Calu3 (cell line): ENCODE results near the gene FYB1. TPM values are rescaled to one million over a fixed set of nuclear protein-coding genes. Genes with fewer than 3 reads are reported as not detected.

Source experiments
- BruUV-seq: library from RNA; stranded (reverse); fragments of 400-500 nt; replicated peaks from 2 replicates; lab custom pipeline; 2021; lab: Mats Ljungman, UMichigan
- CTCF ChIA-PET: fragments of 300-600 bp; sonication (Branson Sonifier 250); formaldehyde crosslinking; loops from one replicate; lab custom pipeline; 2022; ENCODE audit warnings: antibody characterized with exemption; lab: Charles Lee
- DNase-seq: peaks from one replicate; pipeline ENCODE4 v3.0.0; 2022
- H3K27ac Mint-ChIP-seq: one replicate; pipeline ENCODE4 v1.8.0; 2022; ENCODE audit warnings: mixed read lengths; ENCODE audit not compliant: unreplicated experiment
- H3K27me3 Mint-ChIP-seq: one replicate; pipeline ENCODE4 v1.8.0; 2022; ENCODE audit warnings: mixed read lengths; ENCODE audit not compliant: unreplicated experiment
- H3K36me3 Mint-ChIP-seq: one replicate; pipeline ENCODE4 v1.8.0; 2022; ENCODE audit warnings: mild to moderate bottlenecking, moderate library complexity, mixed read lengths; ENCODE audit not compliant: insufficient read depth, unreplicated experiment
- H3K4me1 Mint-ChIP-seq: one replicate; pipeline ENCODE4 v1.8.0; 2022; ENCODE audit warnings: mild to moderate bottlenecking, low read depth, mixed read lengths; ENCODE audit not compliant: unreplicated experiment
- H3K4me3 Mint-ChIP-seq: one replicate; pipeline ENCODE4 v1.8.0; 2022; ENCODE audit warnings: mild to moderate bottlenecking, low read depth, moderate library complexity, mixed read lengths; ENCODE audit not compliant: unreplicated experiment
- H3K9me3 Mint-ChIP-seq: one replicate; pipeline ENCODE4 v1.8.0; 2022; ENCODE audit warnings: low read depth, mixed read lengths; ENCODE audit not compliant: unreplicated experiment
- intact Hi-C: fragments of 100-400 bp; cut with micrococcal nuclease; formaldehyde crosslinking; loops from one replicate; pipeline ENCODE4 v1.10.0; 2022; ENCODE audit not compliant: unreplicated experiment
- total RNA-seq: library from RNA; stranded (reverse); gene quantifications from 2 replicates; pipeline ENCODE4 v1.2.3, GENCODE V29; 2022
- TF ChIP-seq, protein P1 (sequence below): fragments of 200-600 bp; IDR thresholded peaks from one replicate; pipeline ENCODE4 v1.8.0; 2022; ENCODE audit warnings: antibody characterized with exemption; ENCODE audit not compliant: unreplicated experiment

Gene FYB1
- total RNA-seq, 1 experiment from 2014 or later, result 42.8 TPM

DNA sequence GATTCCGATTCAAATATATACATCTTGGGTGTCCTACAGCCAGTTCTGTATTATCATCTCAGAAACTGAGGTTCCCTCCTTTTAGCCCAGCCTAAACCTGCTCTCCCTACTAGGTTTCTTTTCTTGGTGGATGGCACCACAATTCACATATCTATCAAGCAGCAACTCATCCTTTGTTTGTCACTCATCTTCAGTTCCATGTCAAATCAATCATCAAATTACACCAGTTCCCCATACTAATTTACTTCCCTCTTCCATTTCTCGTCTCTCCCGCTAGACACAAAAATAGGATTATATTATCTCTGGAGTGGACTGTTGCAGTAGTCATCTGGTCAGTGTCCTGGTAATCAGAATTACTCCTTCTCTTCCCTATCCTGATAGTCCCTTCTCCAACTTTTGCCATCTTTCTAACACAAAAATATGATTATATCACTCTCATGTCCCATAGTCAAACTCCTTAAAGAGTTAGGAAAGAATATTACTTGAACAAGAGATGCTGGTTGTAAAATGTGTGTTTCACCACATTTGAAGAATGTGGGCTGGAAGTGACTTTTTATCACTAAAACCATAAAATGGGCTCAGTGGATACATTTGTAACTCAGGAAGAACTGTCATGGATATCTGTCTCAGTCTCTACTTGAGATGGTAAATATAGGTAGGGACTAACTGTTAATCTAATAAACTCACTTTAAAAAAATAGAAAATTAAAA lies 76.1 kb downstream of the FYB1 start:
- CTCF ChIA-PET, result no interaction called here
- Mint-ChIP-seq H3K9me3 (no peaks in the 10 kb centered on the region), H3K4me3 (no peak overlapping the region), H3K27ac (no peak overlapping the region), H3K36me3 (no peaks in the 10 kb centered on the region), H3K4me1 (peaks cover 15% of the 10 kb centered on the region), H3K27me3 (no peaks in the 10 kb centered on the region)
- intact Hi-C loops, result loop anchor here (10.0 kb wide), 1 partner anchor 401 kb away; no protein-coding TSS in a partner anchor
- DNase-seq, result no peak
- BruUV-seq, result no TSS peak
- TF ChIP-seq, protein P1, sequence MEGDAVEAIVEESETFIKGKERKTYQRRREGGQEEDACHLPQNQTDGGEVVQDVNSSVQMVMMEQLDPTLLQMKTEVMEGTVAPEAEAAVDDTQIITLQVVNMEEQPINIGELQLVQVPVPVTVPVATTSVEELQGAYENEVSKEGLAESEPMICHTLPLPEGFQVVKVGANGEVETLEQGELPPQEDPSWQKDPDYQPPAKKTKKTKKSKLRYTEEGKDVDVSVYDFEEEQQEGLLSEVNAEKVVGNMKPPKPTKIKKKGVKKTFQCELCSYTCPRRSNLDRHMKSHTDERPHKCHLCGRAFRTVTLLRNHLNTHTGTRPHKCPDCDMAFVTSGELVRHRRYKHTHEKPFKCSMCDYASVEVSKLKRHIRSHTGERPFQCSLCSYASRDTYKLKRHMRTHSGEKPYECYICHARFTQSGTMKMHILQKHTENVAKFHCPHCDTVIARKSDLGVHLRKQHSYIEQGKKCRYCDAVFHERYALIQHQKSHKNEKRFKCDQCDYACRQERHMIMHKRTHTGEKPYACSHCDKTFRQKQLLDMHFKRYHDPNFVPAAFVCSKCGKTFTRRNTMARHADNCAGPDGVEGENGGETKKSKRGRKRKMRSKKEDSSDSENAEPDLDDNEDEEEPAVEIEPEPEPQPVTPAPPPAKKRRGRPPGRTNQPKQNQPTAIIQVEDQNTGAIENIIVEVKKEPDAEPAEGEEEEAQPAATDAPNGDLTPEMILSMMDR, result no peak

DNA sequence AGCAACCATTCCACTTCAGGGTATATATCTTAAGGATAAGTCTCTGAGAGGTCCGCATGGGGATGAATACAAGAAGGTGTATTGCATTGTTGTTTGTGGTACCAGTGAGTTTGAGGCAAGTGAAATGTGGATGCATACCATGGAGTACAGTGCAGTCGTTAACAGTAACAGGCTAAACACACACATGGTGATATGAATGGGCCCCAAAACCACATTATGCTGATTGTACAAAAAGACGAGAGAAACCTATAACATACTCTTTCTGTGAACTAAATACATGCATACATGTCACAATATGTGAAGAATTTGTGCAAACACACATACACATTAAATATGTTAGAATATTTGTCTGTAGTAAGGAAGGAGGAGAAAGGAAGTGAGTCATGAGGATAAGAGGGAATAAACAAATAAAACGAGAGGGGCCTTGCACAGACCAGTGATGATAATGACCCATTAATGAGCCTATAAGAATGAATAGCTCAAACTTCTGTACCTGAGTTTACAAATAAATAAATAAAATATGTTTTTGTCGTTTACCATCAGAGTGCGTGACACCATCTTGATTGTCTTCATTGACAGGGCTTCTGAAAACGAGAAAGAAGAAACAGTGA lies 78.7 kb downstream of the FYB1 start:
- H3K4me3 Mint-ChIP-seq, result no peak overlapping the region
- CTCF ChIA-PET, result no interaction called here
- DNase-seq, result no peak
- no TSS peak for BruUV-seq
- intact Hi-C loops, result loop anchor here (10.0 kb wide), 1 partner anchor 404 kb away; no protein-coding TSS in a partner anchor
- peaks cover 25% of the 10 kb centered on the region for H3K4me1 Mint-ChIP-seq
- no peaks in the 10 kb centered on the region for H3K27me3 Mint-ChIP-seq
- TF ChIP-seq, protein P1, result no peak
- H3K36me3 Mint-ChIP-seq, result no peaks in the 10 kb centered on the region
- no peak overlapping the region for H3K27ac Mint-ChIP-seq
- H3K9me3 Mint-ChIP-seq, result no peaks in the 10 kb centered on the region

DNA sequence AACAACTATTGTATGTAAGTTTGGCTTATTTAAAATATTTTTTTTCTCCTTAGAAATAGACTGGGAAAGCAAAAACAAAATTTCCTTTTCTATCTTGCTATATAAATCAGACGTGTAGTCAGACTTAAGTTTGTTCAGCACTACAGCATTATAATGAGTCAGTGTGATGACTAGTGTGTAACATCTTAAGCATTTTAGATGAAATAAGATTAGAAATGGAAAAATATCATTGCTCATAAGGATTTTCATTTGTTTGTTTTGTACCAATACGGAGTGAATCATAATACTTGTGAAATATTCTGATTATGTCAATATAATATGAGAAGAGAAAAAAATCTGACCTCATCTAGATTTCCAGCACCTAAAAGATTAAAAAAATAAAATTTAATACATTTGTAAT lies 80.5 kb downstream of the FYB1 start:
- CTCF ChIA-PET, result no interaction called here
- intact Hi-C loops, result no loop called here

DNA sequence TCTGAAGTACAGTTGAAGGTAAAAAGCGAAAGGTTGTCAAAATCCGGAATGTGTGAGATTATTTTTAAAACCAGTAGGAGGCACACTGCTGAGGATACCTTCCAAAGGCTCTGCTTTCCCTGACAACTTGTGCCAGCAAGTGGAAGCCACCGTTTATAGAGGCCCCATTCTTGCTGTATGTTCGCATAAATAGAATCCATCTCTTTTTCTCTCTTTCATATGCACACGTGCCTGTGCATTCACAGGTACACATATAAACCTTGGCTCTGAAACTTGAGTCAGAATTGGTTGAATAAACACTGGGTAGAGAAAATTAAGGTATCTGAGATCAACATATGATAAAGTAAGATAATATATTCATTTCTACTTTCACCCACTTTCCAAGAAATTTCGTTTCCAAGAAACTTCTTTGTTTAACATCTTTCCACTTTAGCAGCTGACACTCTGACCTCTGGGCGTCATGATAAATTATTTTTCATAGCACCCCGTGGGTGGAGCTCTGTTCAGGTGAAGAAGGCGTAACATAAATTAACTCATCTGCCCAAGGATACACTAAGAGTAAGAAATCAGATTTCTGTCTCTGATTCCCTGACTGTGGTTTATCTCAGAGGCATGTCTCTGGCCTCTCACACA lies 81.4 kb downstream of the FYB1 start:
- Mint-ChIP-seq H3K9me3 (peaks cover 3% of the 10 kb centered on the region), H3K4me1 (peaks cover 32% of the 10 kb centered on the region), H3K27ac (no peak overlapping the region), H3K4me3 (no peak overlapping the region), H3K27me3 (no peaks in the 10 kb centered on the region), H3K36me3 (peaks cover 11% of the 10 kb centered on the region)
- no TSS peak for BruUV-seq
- CTCF ChIA-PET, result no interaction called here
- intact Hi-C loops, result no loop called here
- no peak for DNase-seq
- TF ChIP-seq, protein P1, result no peak

More for the DNA sequence above, 80.5 kb downstream of the FYB1 start:
- Mint-ChIP-seq H3K9me3 (no peaks in the 10 kb centered on the region), H3K27me3 (no peaks in the 10 kb centered on the region), H3K27ac (no peak overlapping the region), H3K4me1 (peaks cover 25% of the 10 kb centered on the region), H3K4me3 (no peak overlapping the region), H3K36me3 (peaks cover 7% of the 10 kb centered on the region)
- BruUV-seq, result no TSS peak
- DNase-seq, result no peak
- TF ChIP-seq, protein P1, result no peak
